HepG2 (cell line): ENCODE measurements around the gene SNX9. TPM values are rescaled to one million over a fixed set of nuclear protein-coding genes. Genes with fewer than 3 reads are reported as not detected.

Experiments used
- HMG20B ChIP-seq: conservative IDR thresholded peaks from 2 replicates; pipeline ENCODE4 v1.6.1; 2016; ENCODE audit warnings: missing genetic modification reagents, missing compliant biosample characterization
- PITX1 ChIP-seq: sonication (generic); formaldehyde crosslinking; IDR thresholded peaks from 2 replicates; pipeline ENCODE4 v1.5.1; 2020; ENCODE audit warnings: mild to moderate bottlenecking, missing genetic modification reagents
- RARA ChIP-seq: IDR thresholded peaks from 2 replicates; pipeline ENCODE4 v1.6.1; 2016; ENCODE audit warnings: missing genetic modification reagents, missing compliant biosample characterization
- ZEB1 ChIP-seq: IDR thresholded peaks from 2 replicates; pipeline ENCODE4 v1.6.1; 2012; ENCODE audit warnings: mild to moderate bottlenecking, low read depth, inconsistent platforms; ENCODE audit not compliant: insufficient replicate concordance
- ZNF672 ChIP-seq: sonication (generic); formaldehyde crosslinking; IDR thresholded peaks from 2 replicates; pipeline ENCODE4 v1.8.1; 2022; ENCODE audit warnings: missing genetic modification reagents
- ZNF841 ChIP-seq: sonication (generic); formaldehyde crosslinking; IDR thresholded peaks from 2 replicates; pipeline ENCODE4 v1.8.1; 2023; ENCODE audit warnings: missing genetic modification reagents, borderline replicate concordance
- polyA plus RNA-seq, 8 experiments: library from polyadenylated mRNA; depleted of rRNA in 3 of 8; stranded (reverse) in 7 of 8; unstranded in 1 of 8; fragments of >200 nt; fragmentation: Illumina TruSeq in 4 of 8; extraction: Trizol in 4 of 8; gene quantifications; 2 replicates each; pipeline versions ENCODE4 v1.2.1 to v1.2.3, GENCODE V29; 2011 to 2016; ENCODE audit warnings: low read depth in 4 of 8, missing spikeins in 1 of 8, mixed read lengths in 1 of 8; ENCODE audit not compliant: insufficient read depth in 1 of 8
- total RNA-seq, 5 experiments: library from RNA; depleted of rRNA; stranded (reverse); fragments of >200 nt; fragmentation: Illumina TruSeq; extraction: Trizol; gene quantifications; 2 replicates each; pipeline ENCODE4 v1.2.3, GENCODE V29; 2016; ENCODE audit warnings: low read depth in 1 of 5
- TF ChIP-seq, protein P1 (sequence below): sonication (generic); formaldehyde crosslinking; IDR thresholded peaks from 2 replicates; pipeline ENCODE4 v1.5.0; 2020; ENCODE audit warnings: missing genetic modification reagents
- TF ChIP-seq, protein P2 (sequence below), 2 experiments: sonication (generic) in 1 of 2; formaldehyde crosslinking in 1 of 2; IDR thresholded peaks; 2 replicates each; pipeline versions ENCODE4 v1.4.0 to v1.6.1; 2018 to 2020; ENCODE audit warnings: missing genetic modification reagents in 2 of 2, borderline replicate concordance in 1 of 2, low read depth in 1 of 2, mild to moderate bottlenecking in 1 of 2, missing biosample characterization in 1 of 2
- TF ChIP-seq, protein P3 (sequence below): IDR thresholded peaks from 2 replicates; pipeline ENCODE4 v1.6.1; 2016; ENCODE audit warnings: missing compliant biosample characterization, missing genetic modification reagents, borderline replicate concordance
- TF ChIP-seq, protein P4 (sequence below), 2 experiments: fragments of 450-650 bp in 1 of 2; sonication (generic) in 1 of 2; formaldehyde crosslinking; IDR thresholded peaks; 2 replicates each; pipeline versions ENCODE4 v1.5.0 to v1.8.0; 2020 to 2022; ENCODE audit warnings: mild to moderate bottlenecking in 1 of 2, missing genetic modification reagents in 1 of 2
- TF ChIP-seq, protein P5 (sequence below): conservative IDR thresholded peaks from 2 replicates; pipeline ENCODE4 v1.6.1; 2018; ENCODE audit warnings: missing genetic modification reagents
- TF ChIP-seq, protein P6 (sequence below): sonication (generic); formaldehyde crosslinking; IDR thresholded peaks from 2 replicates; pipeline ENCODE4; 2020; ENCODE audit warnings: missing genetic modification reagents, mild to moderate bottlenecking, borderline replicate concordance
- TF ChIP-seq, protein P7 (sequence below): sonication (generic); formaldehyde crosslinking; IDR thresholded peaks from 2 replicates; pipeline ENCODE4 v1.4.0; 2020; ENCODE audit warnings: mild to moderate bottlenecking, missing genetic modification reagents
- TF ChIP-seq, protein P8 (sequence below): IDR thresholded peaks from 2 replicates; pipeline ENCODE4 v1.6.1; 2012; ENCODE audit warnings: inconsistent platforms

SNX9 gene
- total and polyA plus RNA-seq, 2 of the 13 experiments (the other 11 are each of a cell fraction or from before 2014, with no cell fraction given): 21.9 to 36.0 TPM

DNA sequence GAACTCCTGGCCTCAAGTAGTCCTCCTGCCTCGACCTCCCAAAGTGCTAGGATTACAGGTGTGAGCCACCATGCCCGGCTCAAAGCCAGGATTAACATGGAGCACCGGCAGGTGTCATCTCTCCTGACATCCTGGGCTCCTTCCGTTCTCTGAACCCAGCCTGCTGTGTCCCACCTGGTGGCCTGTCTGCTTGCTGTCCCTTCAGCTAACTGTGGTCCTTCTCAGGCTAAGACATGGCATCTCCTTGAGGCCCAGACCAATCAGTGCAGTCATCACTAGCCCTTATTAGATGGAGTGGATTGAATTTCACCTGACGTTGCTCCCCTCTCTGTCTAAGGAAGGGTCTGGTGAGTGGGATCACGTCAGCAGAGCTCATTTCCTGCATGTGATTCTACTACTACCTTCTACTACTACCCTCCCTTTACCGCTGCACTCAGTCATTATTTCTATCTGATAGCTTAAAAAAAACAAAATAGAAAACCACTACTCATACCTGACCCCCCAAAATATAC lies 130.6 kb downstream of the SNX9 start (continued):
- TF ChIP-seq, protein P1, sequence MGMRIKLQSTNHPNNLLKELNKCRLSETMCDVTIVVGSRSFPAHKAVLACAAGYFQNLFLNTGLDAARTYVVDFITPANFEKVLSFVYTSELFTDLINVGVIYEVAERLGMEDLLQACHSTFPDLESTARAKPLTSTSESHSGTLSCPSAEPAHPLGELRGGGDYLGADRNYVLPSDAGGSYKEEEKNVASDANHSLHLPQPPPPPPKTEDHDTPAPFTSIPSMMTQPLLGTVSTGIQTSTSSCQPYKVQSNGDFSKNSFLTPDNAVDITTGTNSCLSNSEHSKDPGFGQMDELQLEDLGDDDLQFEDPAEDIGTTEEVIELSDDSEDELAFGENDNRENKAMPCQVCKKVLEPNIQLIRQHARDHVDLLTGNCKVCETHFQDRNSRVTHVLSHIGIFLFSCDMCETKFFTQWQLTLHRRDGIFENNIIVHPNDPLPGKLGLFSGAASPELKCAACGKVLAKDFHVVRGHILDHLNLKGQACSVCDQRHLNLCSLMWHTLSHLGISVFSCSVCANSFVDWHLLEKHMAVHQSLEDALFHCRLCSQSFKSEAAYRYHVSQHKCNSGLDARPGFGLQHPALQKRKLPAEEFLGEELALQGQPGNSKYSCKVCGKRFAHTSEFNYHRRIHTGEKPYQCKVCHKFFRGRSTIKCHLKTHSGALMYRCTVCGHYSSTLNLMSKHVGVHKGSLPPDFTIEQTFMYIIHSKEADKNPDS (CRISPR knock-in tag): 0 out of 2 replicates have a peak, but pooled peaks have one; percentile 17
- TF ChIP-seq, protein P2, sequence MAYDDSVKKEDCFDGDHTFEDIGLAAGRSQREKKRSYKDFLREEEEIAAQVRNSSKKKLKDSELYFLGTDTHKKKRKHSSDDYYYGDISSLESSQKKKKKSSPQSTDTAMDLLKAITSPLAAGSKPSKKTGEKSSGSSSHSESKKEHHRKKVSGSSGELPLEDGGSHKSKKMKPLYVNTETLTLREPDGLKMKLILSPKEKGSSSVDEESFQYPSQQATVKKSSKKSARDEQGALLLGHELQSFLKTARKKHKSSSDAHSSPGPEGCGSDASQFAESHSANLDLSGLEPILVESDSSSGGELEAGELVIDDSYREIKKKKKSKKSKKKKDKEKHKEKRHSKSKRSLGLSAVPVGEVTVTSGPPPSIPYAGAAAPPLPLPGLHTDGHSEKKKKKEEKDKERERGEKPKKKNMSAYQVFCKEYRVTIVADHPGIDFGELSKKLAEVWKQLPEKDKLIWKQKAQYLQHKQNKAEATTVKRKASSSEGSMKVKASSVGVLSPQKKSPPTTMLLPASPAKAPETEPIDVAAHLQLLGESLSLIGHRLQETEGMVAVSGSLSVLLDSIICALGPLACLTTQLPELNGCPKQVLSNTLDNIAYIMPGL (CRISPR knock-in tag; IDR thresholded peaks at IDR 0.05; ENCODE audit: borderline replicate concordance in 1 of 2, low read depth in 1 of 2): peak in 1 of 2 experiments; percentile 12; a peak in 1 of 4 replicates
- TF ChIP-seq, protein P3, sequence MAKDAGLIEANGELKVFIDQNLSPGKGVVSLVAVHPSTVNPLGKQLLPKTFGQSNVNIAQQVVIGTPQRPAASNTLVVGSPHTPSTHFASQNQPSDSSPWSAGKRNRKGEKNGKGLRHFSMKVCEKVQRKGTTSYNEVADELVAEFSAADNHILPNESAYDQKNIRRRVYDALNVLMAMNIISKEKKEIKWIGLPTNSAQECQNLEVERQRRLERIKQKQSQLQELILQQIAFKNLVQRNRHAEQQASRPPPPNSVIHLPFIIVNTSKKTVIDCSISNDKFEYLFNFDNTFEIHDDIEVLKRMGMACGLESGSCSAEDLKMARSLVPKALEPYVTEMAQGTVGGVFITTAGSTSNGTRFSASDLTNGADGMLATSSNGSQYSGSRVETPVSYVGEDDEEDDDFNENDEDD (CRISPR knock-in tag): no peak; the same call in 1 of the 2 replicates
- TF ChIP-seq PITX1 (CRISPR knock-in tag) (peak; percentile 46; the same call in 1 of the 2 replicates), ZNF841 (CRISPR knock-in tag) (no peak), RARA (CRISPR knock-in tag) (peak; percentile 26; the same call in 1 of the 2 replicates), HMG20B (CRISPR knock-in tag) (no peak), ZNF672 (CRISPR knock-in tag) (no peak), ZEB1 (peak; percentile 26)
- TF ChIP-seq, protein P4, sequence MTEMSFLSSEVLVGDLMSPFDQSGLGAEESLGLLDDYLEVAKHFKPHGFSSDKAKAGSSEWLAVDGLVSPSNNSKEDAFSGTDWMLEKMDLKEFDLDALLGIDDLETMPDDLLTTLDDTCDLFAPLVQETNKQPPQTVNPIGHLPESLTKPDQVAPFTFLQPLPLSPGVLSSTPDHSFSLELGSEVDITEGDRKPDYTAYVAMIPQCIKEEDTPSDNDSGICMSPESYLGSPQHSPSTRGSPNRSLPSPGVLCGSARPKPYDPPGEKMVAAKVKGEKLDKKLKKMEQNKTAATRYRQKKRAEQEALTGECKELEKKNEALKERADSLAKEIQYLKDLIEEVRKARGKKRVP (CRISPR knock-in tag; IDR thresholded peaks at IDR 0.05): no peak
- TF ChIP-seq, protein P5, sequence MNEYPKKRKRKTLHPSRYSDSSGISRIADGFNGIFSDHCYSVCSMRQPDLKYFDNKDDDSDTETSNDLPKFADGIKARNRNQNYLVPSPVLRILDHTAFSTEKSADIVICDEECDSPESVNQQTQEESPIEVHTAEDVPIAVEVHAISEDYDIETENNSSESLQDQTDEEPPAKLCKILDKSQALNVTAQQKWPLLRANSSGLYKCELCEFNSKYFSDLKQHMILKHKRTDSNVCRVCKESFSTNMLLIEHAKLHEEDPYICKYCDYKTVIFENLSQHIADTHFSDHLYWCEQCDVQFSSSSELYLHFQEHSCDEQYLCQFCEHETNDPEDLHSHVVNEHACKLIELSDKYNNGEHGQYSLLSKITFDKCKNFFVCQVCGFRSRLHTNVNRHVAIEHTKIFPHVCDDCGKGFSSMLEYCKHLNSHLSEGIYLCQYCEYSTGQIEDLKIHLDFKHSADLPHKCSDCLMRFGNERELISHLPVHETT (CRISPR knock-in tag): no peak
- TF ChIP-seq, protein P6, sequence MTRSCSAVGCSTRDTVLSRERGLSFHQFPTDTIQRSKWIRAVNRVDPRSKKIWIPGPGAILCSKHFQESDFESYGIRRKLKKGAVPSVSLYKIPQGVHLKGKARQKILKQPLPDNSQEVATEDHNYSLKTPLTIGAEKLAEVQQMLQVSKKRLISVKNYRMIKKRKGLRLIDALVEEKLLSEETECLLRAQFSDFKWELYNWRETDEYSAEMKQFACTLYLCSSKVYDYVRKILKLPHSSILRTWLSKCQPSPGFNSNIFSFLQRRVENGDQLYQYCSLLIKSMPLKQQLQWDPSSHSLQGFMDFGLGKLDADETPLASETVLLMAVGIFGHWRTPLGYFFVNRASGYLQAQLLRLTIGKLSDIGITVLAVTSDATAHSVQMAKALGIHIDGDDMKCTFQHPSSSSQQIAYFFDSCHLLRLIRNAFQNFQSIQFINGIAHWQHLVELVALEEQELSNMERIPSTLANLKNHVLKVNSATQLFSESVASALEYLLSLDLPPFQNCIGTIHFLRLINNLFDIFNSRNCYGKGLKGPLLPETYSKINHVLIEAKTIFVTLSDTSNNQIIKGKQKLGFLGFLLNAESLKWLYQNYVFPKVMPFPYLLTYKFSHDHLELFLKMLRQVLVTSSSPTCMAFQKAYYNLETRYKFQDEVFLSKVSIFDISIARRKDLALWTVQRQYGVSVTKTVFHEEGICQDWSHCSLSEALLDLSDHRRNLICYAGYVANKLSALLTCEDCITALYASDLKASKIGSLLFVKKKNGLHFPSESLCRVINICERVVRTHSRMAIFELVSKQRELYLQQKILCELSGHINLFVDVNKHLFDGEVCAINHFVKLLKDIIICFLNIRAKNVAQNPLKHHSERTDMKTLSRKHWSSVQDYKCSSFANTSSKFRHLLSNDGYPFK: 0 out of 2 replicates have a peak, but pooled peaks have one; percentile 33
- TF ChIP-seq, protein P7, sequence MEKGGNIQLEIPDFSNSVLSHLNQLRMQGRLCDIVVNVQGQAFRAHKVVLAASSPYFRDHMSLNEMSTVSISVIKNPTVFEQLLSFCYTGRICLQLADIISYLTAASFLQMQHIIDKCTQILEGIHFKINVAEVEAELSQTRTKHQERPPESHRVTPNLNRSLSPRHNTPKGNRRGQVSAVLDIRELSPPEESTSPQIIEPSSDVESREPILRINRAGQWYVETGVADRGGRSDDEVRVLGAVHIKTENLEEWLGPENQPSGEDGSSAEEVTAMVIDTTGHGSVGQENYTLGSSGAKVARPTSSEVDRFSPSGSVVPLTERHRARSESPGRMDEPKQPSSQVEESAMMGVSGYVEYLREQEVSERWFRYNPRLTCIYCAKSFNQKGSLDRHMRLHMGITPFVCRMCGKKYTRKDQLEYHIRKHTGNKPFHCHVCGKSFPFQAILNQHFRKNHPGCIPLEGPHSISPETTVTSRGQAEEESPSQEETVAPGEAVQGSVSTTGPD (CRISPR knock-in tag): no peak
- TF ChIP-seq, protein P8, sequence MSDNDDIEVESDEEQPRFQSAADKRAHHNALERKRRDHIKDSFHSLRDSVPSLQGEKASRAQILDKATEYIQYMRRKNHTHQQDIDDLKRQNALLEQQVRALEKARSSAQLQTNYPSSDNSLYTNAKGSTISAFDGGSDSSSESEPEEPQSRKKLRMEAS: no peak; the same call in 1 of the 2 replicates
